ENCODE results near the gene PPT2.

The PPT2 gene

GRCh38 chr6:32179766-32180405 is 25.9 kb downstream of the PPT2 start:
- DNase-seq (ENCODE audit: low spot score) = no peak
- in situ Hi-C loops (cut with MboI; ENCODE audit: low pct_unique_long_range_greater_than_20kb, low sequenced_read_pairs, unreplicated experiment) = no loop called here
- no peak for TF ChIP-seq CTCF (IDR thresholded peaks at IDR 0.05; ENCODE audit: extremely low read depth, insufficient read depth, missing control alignments)

GRCh38 chr6:32181148-32181702 is 27.3 kb downstream of the PPT2 start:
- no peak for DNase-seq (ENCODE audit: low spot score)
- no peak for TF ChIP-seq CTCF (IDR thresholded peaks at IDR 0.05; ENCODE audit: extremely low read depth, insufficient read depth, missing control alignments)
- in situ Hi-C loops (cut with MboI; ENCODE audit: low pct_unique_long_range_greater_than_20kb, low sequenced_read_pairs, unreplicated experiment) = no loop called here

GRCh38 chr6:32181915-32182529 is 28.1 kb downstream of the PPT2 start:
- no peak for DNase-seq (ENCODE audit: low spot score)
- in situ Hi-C loops (cut with MboI; ENCODE audit: low pct_unique_long_range_greater_than_20kb, low sequenced_read_pairs, unreplicated experiment) = no loop called here
- no peak for TF ChIP-seq CTCF (IDR thresholded peaks at IDR 0.05; ENCODE audit: extremely low read depth, insufficient read depth, missing control alignments)

- TF ChIP-seq CTCF (IDR thresholded peaks at IDR 0.05; ENCODE audit: extremely low read depth, insufficient read depth, missing control alignments) = no peak
- in situ Hi-C loops (cut with MboI; ENCODE audit: low pct_unique_long_range_greater_than_20kb, low sequenced_read_pairs, unreplicated experiment) = no loop called here
- no peak for DNase-seq (ENCODE audit: low spot score)
These were observed 28.6 kb downstream of the PPT2 start for GRCh38 chr6:32182555-32182981.

- in situ Hi-C loops (cut with MboI; ENCODE audit: low pct_unique_long_range_greater_than_20kb, low sequenced_read_pairs, unreplicated experiment) = no loop called here
- no peak for TF ChIP-seq CTCF (IDR thresholded peaks at IDR 0.05; ENCODE audit: extremely low read depth, insufficient read depth, missing control alignments)
- no peak for DNase-seq (ENCODE audit: low spot score)
These were observed 29.1 kb downstream of the PPT2 start for GRCh38 chr6:32183030-32183429.

GRCh38 chr6:32183483-32184083 is 29.6 kb downstream of the PPT2 start:
- in situ Hi-C loops (cut with MboI; ENCODE audit: low pct_unique_long_range_greater_than_20kb, low sequenced_read_pairs, unreplicated experiment) = no loop called here
- TF ChIP-seq CTCF (IDR thresholded peaks at IDR 0.05; ENCODE audit: extremely low read depth, insufficient read depth, missing control alignments) = no peak
- DNase-seq (ENCODE audit: low spot score) = no peak
